ENCODE data around the gene ERVMER34-1.

- TF ChIP-seq, protein P1, sequence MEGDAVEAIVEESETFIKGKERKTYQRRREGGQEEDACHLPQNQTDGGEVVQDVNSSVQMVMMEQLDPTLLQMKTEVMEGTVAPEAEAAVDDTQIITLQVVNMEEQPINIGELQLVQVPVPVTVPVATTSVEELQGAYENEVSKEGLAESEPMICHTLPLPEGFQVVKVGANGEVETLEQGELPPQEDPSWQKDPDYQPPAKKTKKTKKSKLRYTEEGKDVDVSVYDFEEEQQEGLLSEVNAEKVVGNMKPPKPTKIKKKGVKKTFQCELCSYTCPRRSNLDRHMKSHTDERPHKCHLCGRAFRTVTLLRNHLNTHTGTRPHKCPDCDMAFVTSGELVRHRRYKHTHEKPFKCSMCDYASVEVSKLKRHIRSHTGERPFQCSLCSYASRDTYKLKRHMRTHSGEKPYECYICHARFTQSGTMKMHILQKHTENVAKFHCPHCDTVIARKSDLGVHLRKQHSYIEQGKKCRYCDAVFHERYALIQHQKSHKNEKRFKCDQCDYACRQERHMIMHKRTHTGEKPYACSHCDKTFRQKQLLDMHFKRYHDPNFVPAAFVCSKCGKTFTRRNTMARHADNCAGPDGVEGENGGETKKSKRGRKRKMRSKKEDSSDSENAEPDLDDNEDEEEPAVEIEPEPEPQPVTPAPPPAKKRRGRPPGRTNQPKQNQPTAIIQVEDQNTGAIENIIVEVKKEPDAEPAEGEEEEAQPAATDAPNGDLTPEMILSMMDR (IDR thresholded peaks at IDR 0.05), result no peak
- TF ChIP-seq, protein P2, sequence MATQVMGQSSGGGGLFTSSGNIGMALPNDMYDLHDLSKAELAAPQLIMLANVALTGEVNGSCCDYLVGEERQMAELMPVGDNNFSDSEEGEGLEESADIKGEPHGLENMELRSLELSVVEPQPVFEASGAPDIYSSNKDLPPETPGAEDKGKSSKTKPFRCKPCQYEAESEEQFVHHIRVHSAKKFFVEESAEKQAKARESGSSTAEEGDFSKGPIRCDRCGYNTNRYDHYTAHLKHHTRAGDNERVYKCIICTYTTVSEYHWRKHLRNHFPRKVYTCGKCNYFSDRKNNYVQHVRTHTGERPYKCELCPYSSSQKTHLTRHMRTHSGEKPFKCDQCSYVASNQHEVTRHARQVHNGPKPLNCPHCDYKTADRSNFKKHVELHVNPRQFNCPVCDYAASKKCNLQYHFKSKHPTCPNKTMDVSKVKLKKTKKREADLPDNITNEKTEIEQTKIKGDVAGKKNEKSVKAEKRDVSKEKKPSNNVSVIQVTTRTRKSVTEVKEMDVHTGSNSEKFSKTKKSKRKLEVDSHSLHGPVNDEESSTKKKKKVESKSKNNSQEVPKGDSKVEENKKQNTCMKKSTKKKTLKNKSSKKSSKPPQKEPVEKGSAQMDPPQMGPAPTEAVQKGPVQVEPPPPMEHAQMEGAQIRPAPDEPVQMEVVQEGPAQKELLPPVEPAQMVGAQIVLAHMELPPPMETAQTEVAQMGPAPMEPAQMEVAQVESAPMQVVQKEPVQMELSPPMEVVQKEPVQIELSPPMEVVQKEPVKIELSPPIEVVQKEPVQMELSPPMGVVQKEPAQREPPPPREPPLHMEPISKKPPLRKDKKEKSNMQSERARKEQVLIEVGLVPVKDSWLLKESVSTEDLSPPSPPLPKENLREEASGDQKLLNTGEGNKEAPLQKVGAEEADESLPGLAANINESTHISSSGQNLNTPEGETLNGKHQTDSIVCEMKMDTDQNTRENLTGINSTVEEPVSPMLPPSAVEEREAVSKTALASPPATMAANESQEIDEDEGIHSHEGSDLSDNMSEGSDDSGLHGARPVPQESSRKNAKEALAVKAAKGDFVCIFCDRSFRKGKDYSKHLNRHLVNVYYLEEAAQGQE (IDR thresholded peaks at IDR 0.05; ENCODE audit: insufficient read depth in 1 of 2, low read depth in 2 of 2, low read length in 1 of 2), result no peak
- no peak for TF ChIP-seq POLR2AphosphoS5 (IDR thresholded peaks at IDR 0.05; ENCODE audit: low read depth, low read length)
- no peak for TF ChIP-seq TCF7L2 (IDR thresholded peaks at IDR 0.05; ENCODE audit: low read depth, low read length)
- no peak for TF ChIP-seq SIN3A (IDR thresholded peaks at IDR 0.05; ENCODE audit: borderline replicate concordance, insufficient read depth, low read depth, low read length)
Observed at GRCh38 chr4:52714597-52715254, 36.5 kb downstream of the ERVMER34-1 start.

Measured in Panc1 (cell line).